Activated T-helper 1 cell treated with Interleukin-2 at 50 U/mL for 16 hours (primary cell): ENCODE data around the gene PLCXD1.

Experiments
- DNase-seq: peaks from one replicate; pipeline ENCODE4 v3.0.0-alpha.2; 2020; ENCODE audit warnings: low read depth

Gene PLCXD1

DNA sequence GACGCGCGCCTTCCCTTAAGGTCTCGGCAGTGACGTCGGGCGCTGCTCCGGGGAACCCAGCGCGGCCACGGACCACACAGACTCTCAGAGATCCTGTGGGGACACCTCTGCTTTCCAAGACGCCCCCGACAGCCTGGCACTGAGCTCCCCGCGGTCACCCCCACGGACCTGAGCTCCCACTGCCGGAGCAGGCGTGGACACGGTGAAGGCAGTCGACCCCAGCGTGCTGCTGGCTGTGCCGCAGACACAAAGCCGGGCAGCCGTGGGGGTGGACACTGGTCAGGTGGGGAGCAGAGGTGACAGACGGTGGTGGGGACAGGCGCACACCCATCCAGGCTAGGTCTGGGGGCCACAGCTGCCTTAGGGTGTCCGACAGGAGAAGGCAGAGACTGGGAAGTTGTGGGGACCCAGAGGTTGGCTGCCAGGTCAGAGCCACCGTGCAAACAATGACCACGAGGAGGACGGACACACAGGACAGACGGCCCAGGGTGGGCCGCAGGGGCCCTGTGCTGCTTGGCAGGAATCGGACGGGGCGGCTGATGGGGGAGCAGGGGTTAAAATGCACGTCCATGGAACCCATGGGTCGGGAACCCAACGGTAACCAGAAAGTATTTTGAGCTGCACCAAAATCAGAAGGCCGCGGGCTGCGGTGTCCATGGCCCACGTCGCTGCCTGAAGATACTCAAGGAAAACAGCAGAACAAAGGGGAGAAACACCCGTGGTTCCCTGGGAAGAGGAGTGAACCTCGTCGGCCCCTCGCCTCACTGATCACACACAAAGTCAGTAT, 54.0 kb downstream of the PLCXD1 start:
- DNase-seq: no peak

DNA sequence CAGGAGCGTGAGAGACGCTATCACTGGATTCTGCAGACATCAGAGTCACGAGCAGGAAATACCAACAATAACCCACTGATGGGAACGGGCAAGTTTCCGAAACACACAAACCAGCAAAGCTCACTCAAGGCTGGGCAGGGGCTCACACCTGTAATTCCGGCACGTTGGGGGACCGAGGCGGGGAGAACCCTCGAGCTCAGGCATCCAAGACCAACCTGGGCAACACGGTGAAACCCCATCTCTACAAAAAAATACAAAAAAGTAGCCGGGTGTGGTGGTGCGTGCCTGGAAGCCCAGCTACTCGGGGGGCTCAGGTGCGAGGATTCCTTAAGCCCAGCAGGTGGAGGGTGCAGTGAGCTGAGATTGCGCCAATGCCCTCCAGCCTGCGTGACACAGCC, 54.6 kb downstream of the PLCXD1 start:
- DNase-seq: no peak

DNA sequence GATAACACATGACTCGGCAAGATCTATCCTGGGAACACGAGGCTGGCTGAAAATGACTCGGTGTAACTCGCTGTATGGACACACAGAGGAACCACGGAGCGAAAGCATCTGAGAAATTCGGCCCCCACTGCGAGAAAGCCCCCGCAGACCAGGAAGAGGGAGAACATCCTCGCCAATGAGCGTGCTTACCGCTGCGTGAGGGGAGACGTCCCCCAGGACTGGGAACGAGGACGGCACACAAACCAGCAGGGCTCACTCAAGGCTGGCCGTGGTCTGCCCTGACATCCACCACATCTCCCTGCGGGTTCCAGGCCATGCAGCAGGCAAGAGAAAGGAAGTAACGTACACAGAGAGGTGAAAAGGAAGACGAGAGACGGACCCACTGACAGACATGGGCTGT, 55.0 kb downstream of the PLCXD1 start:
- no peak for DNase-seq

DNA sequence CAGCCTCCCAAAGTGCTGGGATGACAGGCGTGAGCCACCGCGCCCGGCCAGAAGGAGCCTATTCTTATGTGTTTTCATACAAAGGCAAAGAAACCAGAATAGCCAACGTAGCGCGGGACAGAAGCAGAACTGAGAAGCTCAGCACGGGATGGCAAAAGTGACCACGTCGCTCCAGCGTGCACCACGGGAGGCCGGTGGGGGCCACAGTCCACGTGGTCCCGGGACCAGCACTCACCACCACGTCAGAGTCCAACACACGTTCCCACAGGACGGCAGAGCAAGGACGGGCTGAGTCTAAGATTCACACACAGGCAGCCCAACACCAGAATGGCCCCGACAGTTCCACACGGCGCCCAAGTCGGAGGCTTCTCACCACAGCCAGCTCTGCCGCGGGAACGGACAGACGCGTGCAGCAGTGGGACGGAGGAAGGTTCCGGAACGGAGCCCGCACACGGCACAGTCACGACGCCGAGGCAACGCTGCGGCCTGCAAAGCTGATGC, 56.2 kb downstream of the PLCXD1 start:
- no peak for DNase-seq

GRCh38 chrX:338281-338835, 57.2 kb downstream of the PLCXD1 start:
- no peak for DNase-seq

- DNase-seq: no peak
These were observed 57.7 kb downstream of the PLCXD1 start for GRCh38 chrX:338836-339400.

- no peak for DNase-seq
These were observed 58.9 kb downstream of the PLCXD1 start for GRCh38 chrX:340121-340520.

DNA sequence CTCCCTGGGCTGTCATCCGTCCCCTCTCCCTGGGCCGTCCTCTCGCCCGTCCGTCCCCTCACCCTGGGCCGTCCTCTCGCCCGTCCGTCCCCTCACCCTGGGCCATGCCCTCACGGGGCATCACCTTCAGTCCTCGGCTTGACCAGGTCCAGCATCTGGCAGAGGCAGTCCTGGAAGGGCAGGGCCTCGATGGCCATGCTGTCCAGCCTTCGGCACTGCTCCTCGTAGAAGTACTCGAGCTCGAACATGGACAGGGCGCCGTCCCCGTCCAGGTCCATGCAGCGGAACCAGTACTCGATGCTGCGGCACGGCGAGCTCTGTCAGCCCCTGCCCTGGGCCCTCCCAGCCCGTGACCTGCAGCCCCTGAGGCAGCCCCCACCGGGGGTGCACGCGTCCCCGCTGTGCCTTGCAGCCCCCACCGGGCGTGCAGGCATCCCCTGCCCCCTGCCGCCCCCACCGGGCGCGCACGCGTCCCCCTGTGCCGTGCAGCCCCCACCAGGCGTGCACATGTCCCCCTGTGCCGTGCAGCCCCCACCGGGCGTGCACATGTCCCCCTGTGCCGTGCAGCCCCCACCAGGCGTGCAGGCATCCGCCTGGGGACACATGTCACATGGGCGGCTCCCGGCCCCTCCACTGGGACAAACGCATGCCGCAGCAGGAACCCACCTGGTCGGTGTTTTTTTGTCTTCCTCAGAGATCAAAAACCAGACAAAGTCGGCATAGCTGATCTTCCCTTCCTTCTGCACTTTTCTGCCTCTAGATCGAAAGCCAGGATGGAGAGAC, 59.7 kb downstream of the PLCXD1 start:
- no peak for DNase-seq

GRCh38 chrX:341541-342101, 60.4 kb downstream of the PLCXD1 start:
- DNase-seq: no peak

DNA sequence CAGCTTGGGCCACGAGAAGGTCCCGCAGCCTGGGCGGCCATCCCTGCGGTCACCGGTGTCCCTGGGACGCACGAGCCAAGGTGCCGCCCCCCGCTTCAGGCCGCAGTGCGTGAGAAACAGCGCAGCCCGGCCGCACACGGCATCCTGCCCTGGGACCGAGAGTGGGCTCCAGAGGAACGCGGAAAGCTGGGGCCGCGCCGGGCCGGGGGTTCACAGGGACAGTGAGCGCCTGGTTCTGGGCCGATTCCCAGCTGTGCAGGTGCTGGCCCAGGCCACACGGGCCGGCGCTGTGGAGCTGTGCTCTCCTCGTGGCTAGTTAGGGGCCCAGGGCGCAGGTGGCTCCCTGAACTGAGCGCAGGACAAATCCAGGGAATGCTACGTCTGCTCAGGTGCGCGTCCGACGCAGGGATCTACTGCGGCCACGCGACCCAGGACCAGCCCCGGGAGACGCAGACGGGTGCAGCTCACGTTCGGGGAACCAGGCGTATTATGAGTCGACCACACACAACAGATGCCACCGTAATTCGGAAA, 63.3 kb downstream of the PLCXD1 start:
- DNase-seq: no peak

GRCh38 chrX:345020-345925, 64.1 kb downstream of the PLCXD1 start:
- no peak for DNase-seq

DNA sequence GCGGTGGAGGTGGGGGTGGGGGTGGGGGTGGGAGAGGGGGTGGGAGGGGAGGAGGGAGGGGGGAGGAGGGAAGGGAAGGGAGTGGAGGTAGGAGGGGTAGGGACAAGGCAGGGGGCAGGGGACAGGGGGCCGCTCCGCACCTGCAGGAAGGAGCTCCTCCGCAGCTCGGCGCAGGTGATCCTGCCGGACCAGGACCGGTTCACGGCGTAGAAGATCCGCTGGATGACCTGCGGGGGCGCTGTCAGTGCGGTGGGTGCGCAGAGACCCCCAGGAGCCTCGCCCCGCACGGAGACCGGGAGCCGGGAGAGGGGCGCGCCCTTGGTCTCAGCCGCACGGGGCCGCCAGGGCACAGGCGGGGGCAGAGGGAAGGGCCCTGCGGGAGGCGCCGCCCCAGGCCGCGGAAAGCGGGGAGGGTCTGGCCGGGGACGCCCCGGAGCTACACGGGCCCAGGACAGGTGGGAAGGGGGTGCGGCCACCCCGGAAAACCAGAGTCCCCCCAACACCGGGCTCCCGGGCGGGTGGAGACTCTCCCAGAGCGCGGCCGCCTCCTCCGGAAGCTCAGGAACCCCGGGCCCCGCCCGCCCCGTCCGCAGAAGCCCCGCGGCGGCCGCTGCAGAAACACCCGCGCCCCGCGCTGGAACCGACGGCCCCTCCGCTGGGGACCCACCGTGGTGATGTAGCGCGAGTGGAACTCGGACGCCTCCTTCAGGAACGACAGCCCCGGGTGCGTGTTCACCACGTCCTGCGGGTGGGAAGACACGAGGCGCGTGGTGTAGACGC, 65.0 kb downstream of the PLCXD1 start:
- no peak for DNase-seq

DNA sequence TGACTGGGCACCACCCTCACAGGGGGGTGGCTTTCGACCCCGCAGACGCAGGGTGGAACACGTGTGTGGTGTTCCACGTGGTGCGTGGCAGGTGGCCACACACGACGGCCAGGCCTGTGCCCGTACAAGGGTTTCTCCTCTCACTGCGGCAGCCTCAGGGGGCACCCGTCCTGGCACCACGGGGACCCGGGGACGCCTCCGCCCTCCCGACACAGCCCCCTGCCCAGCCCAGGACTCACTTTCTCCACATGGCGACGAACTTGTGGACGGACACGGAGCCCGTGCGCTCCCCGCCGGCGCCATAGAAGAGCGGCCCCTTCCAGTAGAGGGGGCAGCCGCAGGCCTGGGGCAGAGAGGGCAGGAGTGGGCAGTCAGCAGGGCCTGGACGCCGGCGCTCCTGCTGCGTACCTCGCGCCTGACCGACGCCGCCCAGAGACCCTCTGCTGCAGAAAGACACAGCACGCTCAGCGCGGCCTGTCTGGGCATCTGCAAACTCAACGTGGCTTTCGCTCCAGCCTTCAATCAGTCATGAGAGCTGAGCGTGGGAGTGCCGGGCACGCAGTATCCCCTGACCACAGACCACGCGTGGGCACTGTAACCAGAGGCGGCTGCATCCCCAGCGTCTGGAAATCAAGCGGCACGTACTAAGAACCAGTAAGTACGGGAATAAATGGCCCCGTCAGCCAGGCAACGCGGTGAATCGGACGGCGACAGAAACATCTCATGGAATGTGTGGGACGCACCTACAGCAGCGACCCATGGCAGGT, 66.4 kb downstream of the PLCXD1 start:
- no peak for DNase-seq

DNA sequence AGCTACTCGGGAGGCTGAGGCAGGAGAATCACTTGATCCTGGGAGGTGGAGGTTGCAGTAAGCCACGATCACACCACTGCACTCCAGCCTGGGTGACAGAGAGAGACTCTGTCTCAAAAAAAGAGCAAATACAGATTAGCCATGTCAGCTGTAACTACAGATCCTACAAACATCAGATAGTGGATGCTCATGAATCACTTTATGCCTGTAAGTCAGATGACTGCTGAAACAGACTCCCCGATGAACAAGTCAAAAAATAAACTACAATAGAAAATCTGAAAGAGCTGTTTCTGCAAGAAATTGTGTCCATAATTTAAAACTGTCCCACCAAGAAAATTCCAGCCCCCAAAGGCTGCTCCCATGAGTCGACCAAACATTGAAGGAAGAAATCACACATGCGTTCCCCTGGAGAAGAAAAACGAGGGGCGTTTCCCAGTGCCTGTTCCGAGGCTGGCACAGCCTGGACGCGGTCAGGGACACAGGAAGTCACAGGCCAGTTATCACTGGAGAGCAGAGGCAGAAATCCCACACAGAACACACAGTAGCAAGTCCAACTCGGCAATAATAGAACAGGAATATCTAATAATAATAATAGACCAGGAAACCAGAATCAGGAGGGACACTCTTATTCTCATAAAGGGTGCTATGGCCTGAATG, 67.4 kb downstream of the PLCXD1 start:
- no peak for DNase-seq

- DNase-seq: no peak
These were observed 68.0 kb downstream of the PLCXD1 start for GRCh38 chrX:349196-349595.

- no peak for DNase-seq
These were observed 68.5 kb downstream of the PLCXD1 start for GRCh38 chrX:349702-350101.

DNA sequence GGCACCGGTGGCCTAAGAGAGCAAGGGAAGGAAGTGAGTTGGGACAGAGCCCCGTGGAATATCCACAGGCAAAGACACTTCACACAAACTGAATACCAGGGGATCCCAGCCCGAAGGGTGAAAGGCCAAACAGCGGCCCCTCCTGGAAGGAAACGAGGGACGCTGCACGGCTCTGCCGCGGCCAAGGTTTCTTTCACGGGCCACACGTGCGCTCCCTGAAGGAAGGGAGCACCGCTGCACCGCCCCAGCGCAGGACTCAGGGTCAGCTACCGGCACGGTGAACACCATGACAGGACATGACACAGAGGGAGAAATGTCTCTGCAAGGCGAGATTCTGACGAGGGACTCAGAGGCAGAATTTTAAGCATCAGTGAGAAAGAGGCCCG, 69.0 kb downstream of the PLCXD1 start:
- DNase-seq: no peak

GRCh38 chrX:350534-351323, 69.5 kb downstream of the PLCXD1 start:
- no peak for DNase-seq
